CD4-positive, alpha-beta T cell treated with Interleukin-4 for 1 hour (primary cell): ENCODE measurements around the gene PCDHB4.
A peak's percentile ranks its signal among the peaks of the same experiment; 100 is the strongest.
"Not testable (repeated sequence)": the region's sequence is repeated elsewhere in the genome, so short reads cannot be mapped to it uniquely, and the experiment has no call there.

Experiments used
- DNase-seq, 2 donors: peaks; one replicate each; pipeline ENCODE4 v3.0.0-alpha.2; 2020 to 2022

PCDHB4 gene

GRCh38 chr5:141150224-141150992, 28.8 kb downstream of the PCDHB4 start:
- DNase-seq, result no peak

DNA sequence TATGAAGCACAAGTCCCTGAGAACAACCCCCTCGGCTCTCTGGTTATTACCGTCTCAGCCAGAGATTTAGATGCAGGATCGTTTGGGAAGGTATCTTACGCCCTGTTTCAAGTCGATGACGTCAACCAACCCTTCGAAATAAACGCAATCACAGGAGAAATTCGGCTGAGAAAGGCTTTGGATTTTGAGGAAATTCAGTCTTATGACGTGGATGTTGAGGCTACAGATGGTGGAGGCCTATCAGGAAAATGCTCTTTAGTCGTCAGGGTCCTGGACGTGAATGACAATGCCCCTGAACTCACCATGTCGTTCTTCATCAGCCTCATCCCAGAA, 29.3 kb downstream of the PCDHB4 start:
- DNase-seq, result no peak

DNA sequence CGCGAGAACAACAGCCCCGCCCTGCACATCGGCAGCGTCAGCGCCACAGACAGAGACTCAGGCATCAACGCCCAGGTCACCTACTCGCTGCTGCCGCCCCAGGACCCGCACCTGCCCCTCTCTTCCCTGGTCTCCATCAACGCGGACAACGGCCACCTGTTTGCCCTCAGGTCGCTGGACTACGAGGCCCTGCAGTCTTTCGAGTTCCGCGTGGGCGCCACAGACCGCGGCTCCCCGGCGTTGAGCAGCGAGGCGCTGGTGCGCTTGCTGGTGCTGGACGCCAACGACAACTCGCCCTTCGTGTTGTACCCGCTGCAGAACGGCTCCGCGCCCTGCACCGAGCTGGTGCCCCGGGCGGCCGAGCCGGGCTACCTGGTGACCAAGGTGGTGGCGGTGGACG, 30.0 kb downstream of the PCDHB4 start:
- not testable (repeated sequence) for DNase-seq

GRCh38 chr5:141152096-141152495, 30.5 kb downstream of the PCDHB4 start:
- not testable (repeated sequence) for DNase-seq

DNA sequence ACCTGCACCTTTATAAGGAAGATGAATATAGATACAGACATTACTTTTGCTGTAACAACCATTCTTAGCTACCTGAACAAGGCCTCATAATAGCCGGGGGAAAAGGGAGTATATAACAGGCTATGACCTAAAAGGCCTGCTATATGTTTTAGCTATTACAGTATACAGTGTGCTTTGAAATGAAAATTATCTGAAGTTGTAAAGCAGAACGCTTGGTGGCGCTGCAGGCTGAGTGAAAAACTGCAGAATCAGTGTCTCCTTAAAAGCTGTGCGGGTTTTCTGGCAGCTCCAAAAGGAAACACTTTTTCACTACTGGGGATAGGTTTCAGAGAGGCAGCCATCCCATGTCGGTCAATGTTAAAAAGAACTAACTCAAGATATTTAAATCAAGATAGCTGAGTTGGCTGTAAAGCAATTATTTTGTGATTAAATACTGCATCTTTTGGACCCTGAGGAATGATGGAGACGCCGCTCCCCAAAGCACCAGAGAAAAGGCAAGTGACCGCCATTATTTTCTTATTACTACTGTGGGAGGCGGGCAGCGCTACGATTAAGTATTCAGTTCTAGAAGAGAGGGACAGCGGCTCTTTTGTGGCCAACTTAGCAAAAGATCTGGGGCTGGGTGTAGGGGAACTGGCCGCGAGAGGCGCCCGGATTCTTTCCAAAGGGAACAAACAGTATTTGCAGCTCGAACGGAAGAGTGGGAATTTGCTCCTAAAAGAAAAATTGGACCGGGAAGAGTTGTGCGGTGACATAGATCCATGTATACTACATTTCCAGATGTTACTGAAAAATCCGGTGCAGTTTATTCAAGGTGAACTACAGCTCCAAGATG, 34.1 kb downstream of the PCDHB4 start:
- no peak for DNase-seq

- not testable (repeated sequence) for DNase-seq
These were observed 35.7 kb downstream of the PCDHB4 start for GRCh38 chr5:141157356-141157755.

DNA sequence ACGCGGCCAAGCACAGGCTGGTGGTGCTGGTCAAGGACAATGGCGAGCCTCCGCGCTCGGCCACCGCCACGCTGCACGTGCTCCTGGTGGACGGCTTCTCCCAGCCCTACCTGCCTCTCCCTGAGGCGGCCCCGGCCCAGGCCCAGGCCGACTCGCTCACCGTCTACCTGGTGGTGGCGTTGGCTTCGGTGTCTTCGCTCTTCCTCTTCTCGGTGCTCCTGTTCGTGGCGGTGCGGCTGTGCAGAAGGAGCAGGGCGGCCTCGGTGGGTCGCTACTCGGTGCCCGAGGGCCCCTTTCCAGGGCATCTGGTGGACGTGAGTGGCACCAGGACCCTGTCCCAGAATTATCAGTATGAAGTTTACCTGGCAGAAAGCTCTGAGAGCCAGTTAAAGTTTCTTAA, 36.3 kb downstream of the PCDHB4 start:
- DNase-seq, result not testable (repeated sequence)

DNA sequence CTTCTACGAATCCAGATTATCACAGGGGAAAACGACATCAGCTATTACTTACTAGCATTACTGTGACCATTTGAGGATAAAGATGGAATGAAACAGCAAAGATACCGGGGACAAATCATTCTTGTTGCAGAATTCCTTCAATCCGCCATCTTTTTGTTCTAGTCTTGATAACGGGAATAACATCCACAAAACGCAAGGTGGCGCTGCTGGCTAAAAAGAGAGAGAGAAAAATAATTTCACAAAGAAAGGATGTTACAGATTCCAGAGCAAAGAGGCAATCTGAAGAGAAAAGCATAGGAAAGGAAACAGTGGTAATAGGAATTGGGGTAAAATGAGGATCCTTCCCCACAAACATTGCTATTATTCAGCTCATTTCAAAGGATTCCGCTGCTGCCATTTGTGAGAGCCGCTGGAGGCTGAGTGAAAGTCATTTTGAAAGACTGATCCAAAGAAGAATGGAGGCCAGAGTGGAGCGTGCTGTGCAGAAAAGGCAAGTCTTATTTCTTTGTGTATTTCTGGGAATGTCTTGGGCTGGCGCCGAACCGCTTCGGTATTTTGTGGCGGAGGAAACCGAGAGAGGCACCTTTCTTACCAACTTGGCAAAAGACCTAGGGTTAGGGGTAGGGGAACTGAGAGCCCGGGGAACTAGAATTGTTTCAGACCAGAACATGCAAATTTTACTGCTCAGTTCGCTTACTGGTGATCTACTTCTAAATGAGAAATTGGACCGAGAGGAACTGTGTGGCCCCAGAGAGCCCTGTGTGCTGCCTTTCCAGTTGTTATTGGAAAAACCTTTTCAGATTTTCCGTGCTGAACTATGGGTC, 51.0 kb downstream of the PCDHB4 start, which contains the start of gene PCDHB7:
Gene PCDHB7, plus strand, starts transcription at position 264 of the 824 bp plus-strand sequence. Its CDS starts 192 bp downstream, at position 456.
- DNase-seq, result peak in 1 of 2 donors; percentile 18

DNA sequence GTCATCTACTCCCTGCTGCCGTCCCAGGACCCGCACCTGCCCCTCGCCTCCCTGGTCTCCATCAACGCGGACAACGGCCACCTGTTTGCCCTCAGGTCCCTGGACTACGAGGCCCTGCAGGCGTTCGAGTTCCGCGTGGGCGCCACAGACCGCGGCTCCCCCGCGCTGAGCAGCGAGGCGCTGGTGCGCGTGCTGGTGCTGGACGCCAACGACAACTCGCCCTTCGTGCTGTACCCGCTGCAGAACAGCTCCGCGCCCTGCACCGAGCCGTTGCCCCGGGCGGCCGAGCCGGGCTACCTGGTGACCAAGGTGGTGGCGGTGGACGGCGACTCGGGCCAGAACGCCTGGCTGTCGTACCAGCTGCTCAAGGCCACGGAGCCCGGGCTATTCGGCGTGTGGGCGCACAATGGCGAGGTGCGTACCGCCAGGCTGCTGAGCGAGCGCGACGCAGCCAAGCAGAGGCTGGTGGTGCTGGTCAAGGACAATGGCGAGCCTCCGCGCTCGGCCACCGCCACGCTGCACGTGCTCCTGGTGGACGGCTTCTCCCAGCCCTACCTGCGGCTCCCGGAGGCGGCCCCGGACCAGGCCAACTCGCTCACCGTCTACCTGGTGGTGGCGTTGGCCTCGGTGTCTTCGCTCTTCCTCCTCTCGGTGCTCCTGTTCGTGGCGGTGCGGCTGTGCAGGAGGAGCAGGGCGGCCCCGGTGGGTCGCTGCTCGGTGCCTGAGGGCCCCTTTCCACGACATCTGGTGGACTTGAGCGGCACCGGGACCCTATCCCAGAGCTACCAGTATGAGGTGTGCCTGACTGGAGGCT, 52.9 kb downstream of the PCDHB4 start:
- DNase-seq, result not testable (repeated sequence)
